HepG2 (cell line): ENCODE measurements around the gene IL17C. TPM values are rescaled to one million over a fixed set of nuclear protein-coding genes. Genes with fewer than 3 reads are reported as not detected.

Experiments
- ATAC-seq: fragments of 200-7000 bp; cut with Tn5 transposase; 3 replicates; pipeline ENCODE4 v1.9.1; 2020; ENCODE audit warnings: mild to moderate bottlenecking, moderate library complexity
- BruUV-seq: library from RNA; stranded (reverse); fragments of 400-500 nt; replicated peaks from 2 replicates; lab custom pipeline; 2021; lab: Mats Ljungman, UMichigan
- CTCF ChIA-PET: fragments of 300-600 bp; formaldehyde crosslinking; extraction: SDS; loops from one replicate; lab custom pipeline; 2021; ENCODE audit warnings: low total read pairs, inconsistent platforms, low intra/inter-chr PET ratio; lab: Yijun Ruan, JAX
- POLR2A ChIA-PET: fragments of 350-600 bp; sonication (Branson Sonifier 250); formaldehyde crosslinking; loops from one replicate; lab custom pipeline; 2020; ENCODE audit warnings: antibody characterized with exemption, inconsistent platforms; lab: Yijun Ruan, JAX
- DNase-seq: peaks from one replicate; pipeline ENCODE4 v3.0.0-alpha.2; 2015; ENCODE audit warnings: low spot score
- FAIRE-seq: peaks from 3 replicates; lab custom pipeline; 2011; peaks lifted over from hg19 to GRCh38; lab: Jason Lieb, UNC
- H2AFZ ChIP-seq: one replicate; pipeline ENCODE4 v1.6.1; 2011; ENCODE audit warnings: low read length, inconsistent platforms
- H3K27ac ChIP-seq: fragments of 300-600 bp; 3 replicates; pipeline ENCODE4 v1.8.0; 2011; ENCODE audit warnings: mixed run types, mild to moderate bottlenecking, mixed read lengths, low read length, inconsistent platforms; ENCODE audit not compliant: insufficient read depth; ENCODE audit errors: extremely low read length
- H3K27me3 ChIP-seq, 2 experiments: fragments of 200-600 bp in 1 of 2; 2 replicates in 1 of 2; 3 replicates in 1 of 2; pipeline versions ENCODE4 v1.6.0 to v1.8.0; 2011; ENCODE audit warnings: low read length in 2 of 2, mild to moderate bottlenecking in 2 of 2, moderate library complexity in 2 of 2, inconsistent platforms in 1 of 2; ENCODE audit not compliant: insufficient read depth in 2 of 2, control insufficient read depth in 1 of 2
- H3K36me3 ChIP-seq, 2 experiments: fragments of 200-600 bp in 1 of 2; replicated peaks in 1 of 2; 2 replicates in 1 of 2; 3 replicates in 1 of 2; pipeline versions ENCODE4 v1.5.1 to v1.8.0; 2011; ENCODE audit warnings: low read length in 2 of 2, inconsistent platforms in 1 of 2; ENCODE audit not compliant: insufficient read depth in 2 of 2, control insufficient read depth in 1 of 2
- H3K4me1 ChIP-seq: 2 replicates; pipeline ENCODE4 v1.5.1; 2012; ENCODE audit warnings: low read length, inconsistent platforms; ENCODE audit not compliant: insufficient read depth
- H3K4me2 ChIP-seq: 2 replicates; pipeline ENCODE4 v1.6.0; 2011; ENCODE audit warnings: low read depth, low read length, inconsistent platforms
- H3K4me3 ChIP-seq, 3 experiments: fragments of 200-600 bp in 1 of 3; sonication (generic), shearing (Covaris generic) in 1 of 3; replicated peaks in 1 of 3; 2 replicates each; pipeline ENCODE4 v1.5.1; 2011 to 2016; ENCODE audit warnings: low read length in 3 of 3, inconsistent platforms in 2 of 3, low read depth in 2 of 3, mild to moderate bottlenecking in 2 of 3, control low read depth in 1 of 3, mixed read lengths in 1 of 3; ENCODE audit not compliant: insufficient read depth in 1 of 3
- H3K79me2 ChIP-seq: one replicate; pipeline ENCODE4 v1.6.1; 2011; ENCODE audit warnings: low read length, inconsistent platforms; ENCODE audit not compliant: insufficient read depth
- H3K9ac ChIP-seq: 2 replicates; pipeline ENCODE4 v1.6.0; 2011; ENCODE audit warnings: mild to moderate bottlenecking, low read depth, low read length, inconsistent platforms; ENCODE audit not compliant: insufficient read depth
- H3K9me3 ChIP-seq: 2 replicates; pipeline ENCODE4 v1.5.1; 2012; ENCODE audit warnings: mild to moderate bottlenecking, low read length
- H4K20me1 ChIP-seq: 2 replicates; pipeline ENCODE4 v1.6.0; 2011; ENCODE audit warnings: inconsistent platforms, mild to moderate bottlenecking, low read length, moderate library complexity; ENCODE audit not compliant: insufficient read depth
- BORCS8-MEF2B ChIP-seq: sonication (generic); formaldehyde crosslinking; IDR thresholded peaks from 2 replicates; pipeline ENCODE4 v1.8.0; 2022; ENCODE audit warnings: mild to moderate bottlenecking, missing genetic modification reagents
- CCDC6 ChIP-seq: sonication (generic); formaldehyde crosslinking; IDR thresholded peaks from 2 replicates; pipeline ENCODE4 v1.8.1; 2022; ENCODE audit warnings: mild to moderate bottlenecking, missing genetic modification reagents, moderate library complexity
- DNMT1 ChIP-seq: sonication (generic); formaldehyde crosslinking; IDR thresholded peaks from 2 replicates; pipeline ENCODE4 v1.5.1; 2020; ENCODE audit warnings: mild to moderate bottlenecking, missing genetic modification reagents
- HNRNPLL ChIP-seq: fragments of 200-400 bp; formaldehyde crosslinking; IDR thresholded peaks from 2 replicates; pipeline ENCODE4 v1.6.1; 2017; ENCODE audit warnings: mild to moderate bottlenecking, low read depth, low read length; ENCODE audit not compliant: poor library complexity, severe bottlenecking
- MED8 ChIP-seq: sonication (generic); formaldehyde crosslinking; IDR thresholded peaks from 2 replicates; pipeline ENCODE4 v1.8.1; 2023; ENCODE audit warnings: mild to moderate bottlenecking, missing genetic modification reagents; ENCODE audit not compliant: insufficient replicate concordance
- NBN ChIP-seq: fragments of 450-650 bp; conservative IDR thresholded peaks from 2 replicates; pipeline ENCODE4 v1.6.1; 2017
- PHF8 ChIP-seq: sonication (generic); formaldehyde crosslinking; IDR thresholded peaks from 2 replicates; pipeline ENCODE4 v1.5.0; 2020; ENCODE audit warnings: missing genetic modification reagents
- PPARG ChIP-seq: conservative IDR thresholded peaks from 2 replicates; pipeline ENCODE4 v1.6.1; 2016; ENCODE audit warnings: missing biosample characterization, missing genetic modification reagents
- RCOR2 ChIP-seq: IDR thresholded peaks from 2 replicates; pipeline ENCODE4 v1.6.1; 2016; ENCODE audit warnings: missing biosample characterization, missing genetic modification reagents
- REXO4 ChIP-seq: sonication (generic); formaldehyde crosslinking; IDR thresholded peaks from 2 replicates; pipeline ENCODE4 v1.8.0; 2022; ENCODE audit warnings: missing genetic modification reagents, mild to moderate bottlenecking, borderline replicate concordance
- SAFB2 ChIP-seq: sonication (generic); formaldehyde crosslinking; IDR thresholded peaks from 2 replicates; pipeline ENCODE4 v1.5.1; 2020; ENCODE audit warnings: missing genetic modification reagents, low read depth, mild to moderate bottlenecking, borderline replicate concordance
- SSRP1 ChIP-seq: IDR thresholded peaks from 2 replicates; pipeline ENCODE4 v1.6.1; 2016; ENCODE audit warnings: control low read depth
- U2AF2 ChIP-seq: fragments of 200-400 bp; formaldehyde crosslinking; IDR thresholded peaks from 2 replicates; pipeline ENCODE4 v1.6.1; 2017; ENCODE audit warnings: low read depth, mild to moderate bottlenecking, low read length
- WIZ ChIP-seq: sonication (generic); formaldehyde crosslinking; IDR thresholded peaks from 2 replicates; pipeline ENCODE4 v1.5.1; 2020; ENCODE audit warnings: mild to moderate bottlenecking, missing genetic modification reagents
- ZNF12 ChIP-seq: sonication (generic); formaldehyde crosslinking; IDR thresholded peaks from 2 replicates; pipeline ENCODE4 v1.5.0; 2020; ENCODE audit warnings: missing genetic modification reagents
- ZNF879 ChIP-seq: sonication (generic); formaldehyde crosslinking; IDR thresholded peaks from 2 replicates; pipeline ENCODE4 v1.8.1; 2023; ENCODE audit warnings: missing genetic modification reagents
- WGBS: methylation state at CpG from one replicate; pipeline ENCODE4 v1.1.6; 2017; ENCODE audit warnings: low lambda C conversion rate; 5-methylcytosine and 5-hydroxymethylcytosine counted together
- in situ Hi-C: cut with HindIII; loops from 2 replicates; pipeline ENCODE4 v1.10.0; 2017; ENCODE audit warnings: low pct_unique_long_range_greater_than_20kb; ENCODE audit not compliant: extremely low pct_ligation_motif_present
- intact Hi-C: fragments of 100-400 bp; cut with micrococcal nuclease; formaldehyde crosslinking; loops from one replicate; pipeline ENCODE4 v1.10.0; 2022; ENCODE audit not compliant: unreplicated experiment
- polyA plus RNA-seq, 8 experiments: library from polyadenylated mRNA; depleted of rRNA in 3 of 8; stranded (reverse) in 7 of 8; unstranded in 1 of 8; fragments of >200 nt; fragmentation: Illumina TruSeq in 4 of 8; extraction: Trizol in 4 of 8; gene quantifications; 2 replicates each; pipeline versions ENCODE4 v1.2.1 to v1.2.3, GENCODE V29; 2011 to 2016; ENCODE audit warnings: low read depth in 4 of 8, missing spikeins in 1 of 8, mixed read lengths in 1 of 8; ENCODE audit not compliant: insufficient read depth in 1 of 8
- total RNA-seq, 5 experiments: library from RNA; depleted of rRNA; stranded (reverse); fragments of >200 nt; fragmentation: Illumina TruSeq; extraction: Trizol; gene quantifications; 2 replicates each; pipeline ENCODE4 v1.2.3, GENCODE V29; 2016; ENCODE audit warnings: low read depth in 1 of 5
- TF ChIP-seq, protein P1 (sequence below): IDR thresholded peaks from 2 replicates; pipeline ENCODE4 v1.6.1; 2012; ENCODE audit warnings: inconsistent platforms
- TF ChIP-seq, protein P2 (sequence below): sonication (generic); formaldehyde crosslinking; IDR thresholded peaks from 2 replicates; pipeline ENCODE4 v1.9.0; 2022; ENCODE audit warnings: low read depth, missing genetic modification reagents
- TF ChIP-seq, protein P3 (sequence below): sonication (generic); formaldehyde crosslinking; IDR thresholded peaks from 2 replicates; pipeline ENCODE4 v1.4.0; 2020; ENCODE audit warnings: mild to moderate bottlenecking, missing genetic modification reagents
- TF ChIP-seq, protein P4 (sequence below): sonication (generic); formaldehyde crosslinking; IDR thresholded peaks from 2 replicates; pipeline ENCODE4 v1.8.0; 2022; ENCODE audit warnings: mild to moderate bottlenecking, missing genetic modification reagents, moderate library complexity

Gene IL17C
- total and polyA plus RNA-seq, 2 of the 13 experiments (the other 11 are each of a cell fraction or from before 2014, with no cell fraction given), result not detected

DNA sequence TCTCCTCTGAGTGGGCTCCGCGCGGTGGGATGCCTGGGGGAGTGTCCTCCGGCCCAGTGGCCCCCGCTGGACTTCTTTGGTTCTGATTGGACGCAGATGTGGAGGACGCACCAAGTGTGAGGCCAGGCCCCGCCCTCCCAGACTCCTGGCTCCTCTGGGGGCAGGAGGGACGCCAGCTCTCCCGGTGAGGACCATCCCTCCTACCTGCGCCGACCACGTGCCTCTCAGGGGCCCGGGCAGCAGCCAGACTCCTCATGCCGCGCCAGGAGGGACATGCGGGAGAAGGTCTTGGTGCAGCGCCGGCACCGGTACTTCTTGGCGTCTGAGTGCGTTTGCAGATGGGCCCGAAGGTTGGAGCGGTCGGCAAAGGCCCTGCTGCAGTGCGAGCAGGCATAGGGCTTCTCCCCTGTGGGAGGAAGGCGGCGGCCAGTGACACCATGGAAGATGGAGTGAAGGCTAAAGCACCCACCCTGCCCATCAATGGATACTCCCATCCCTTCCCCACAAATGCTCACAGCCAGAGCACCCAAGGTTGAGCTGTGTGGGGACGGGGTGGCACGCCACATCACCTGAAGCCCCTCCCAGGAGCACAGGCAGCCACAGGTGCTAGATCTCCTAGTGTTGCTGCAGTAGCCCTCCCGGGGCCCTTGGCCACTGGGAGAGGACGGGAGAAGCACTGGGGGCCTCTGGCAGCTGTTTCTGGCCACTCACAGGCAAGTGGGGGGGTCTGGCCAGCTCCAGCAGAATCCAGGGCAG, 40.0 kb downstream of the IL17C start:
- ChIA-PET CTCF (no interaction called here), POLR2A (no interaction called here)
- no peak overlapping the region for H3K4me3 ChIP-seq
- H3K36me3 ChIP-seq, result no peaks in the 10 kb centered on the region; a peak in 1 of 5 replicates
- no peaks in the 10 kb centered on the region for H3K9me3 ChIP-seq
- in situ Hi-C loops (no loop called here), intact Hi-C loops (no loop called here)
- 63% methylated on average over 15 of the region's 32 CpGs for WGBS
- H3K4me2 ChIP-seq, result no peak overlapping the region
- no peaks in the 10 kb centered on the region for H3K79me2 ChIP-seq
- no peak overlapping the region for H2AFZ ChIP-seq
- H3K9ac ChIP-seq, result no peak overlapping the region
- no peak for DNase-seq
- peaks cover 5% of the 10 kb centered on the region; the same call in 1 of the 2 replicates for H4K20me1 ChIP-seq
- H3K4me1 ChIP-seq, result peaks cover 36% of the 10 kb centered on the region
- H3K27me3 ChIP-seq, result peaks cover 7 to 23% of the 10 kb centered on the region in 2 experiments; a peak in 4 of 5 replicates
- H3K27ac ChIP-seq, result no peak overlapping the region
- ATAC-seq, result no peak
- no peak for FAIRE-seq
- BruUV-seq, result no TSS peak
- TF ChIP-seq ZNF879 (CRISPR knock-in tag) (no peak), DNMT1 (no peak), WIZ (CRISPR knock-in tag) (0 out of 2 replicates have a peak, but pooled peaks have one; percentile 42), ZNF12 (CRISPR knock-in tag) (no peak), HNRNPLL (peak; percentile 18), REXO4 (CRISPR knock-in tag) (no peak), SAFB2 (CRISPR knock-in tag) (0 out of 2 replicates have a peak, but pooled peaks have one; percentile 11), U2AF2 (no peak), CCDC6 (CRISPR knock-in tag) (no peak), RCOR2 (CRISPR knock-in tag) (no peak), SSRP1 (CRISPR knock-in tag) (no peak), PHF8 (CRISPR knock-in tag) (0 out of 2 replicates have a peak, but pooled peaks have one; percentile 0), BORCS8-MEF2B (CRISPR knock-in tag) (peak; percentile 26; the same call in 1 of the 2 replicates), PPARG (CRISPR knock-in tag) (no peak), MED8 (CRISPR knock-in tag) (peak; percentile 40), NBN (no peak)
- TF ChIP-seq, protein P1, sequence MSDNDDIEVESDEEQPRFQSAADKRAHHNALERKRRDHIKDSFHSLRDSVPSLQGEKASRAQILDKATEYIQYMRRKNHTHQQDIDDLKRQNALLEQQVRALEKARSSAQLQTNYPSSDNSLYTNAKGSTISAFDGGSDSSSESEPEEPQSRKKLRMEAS, result 0 out of 2 replicates have a peak, but pooled peaks have one; percentile 15
- TF ChIP-seq, protein P2, sequence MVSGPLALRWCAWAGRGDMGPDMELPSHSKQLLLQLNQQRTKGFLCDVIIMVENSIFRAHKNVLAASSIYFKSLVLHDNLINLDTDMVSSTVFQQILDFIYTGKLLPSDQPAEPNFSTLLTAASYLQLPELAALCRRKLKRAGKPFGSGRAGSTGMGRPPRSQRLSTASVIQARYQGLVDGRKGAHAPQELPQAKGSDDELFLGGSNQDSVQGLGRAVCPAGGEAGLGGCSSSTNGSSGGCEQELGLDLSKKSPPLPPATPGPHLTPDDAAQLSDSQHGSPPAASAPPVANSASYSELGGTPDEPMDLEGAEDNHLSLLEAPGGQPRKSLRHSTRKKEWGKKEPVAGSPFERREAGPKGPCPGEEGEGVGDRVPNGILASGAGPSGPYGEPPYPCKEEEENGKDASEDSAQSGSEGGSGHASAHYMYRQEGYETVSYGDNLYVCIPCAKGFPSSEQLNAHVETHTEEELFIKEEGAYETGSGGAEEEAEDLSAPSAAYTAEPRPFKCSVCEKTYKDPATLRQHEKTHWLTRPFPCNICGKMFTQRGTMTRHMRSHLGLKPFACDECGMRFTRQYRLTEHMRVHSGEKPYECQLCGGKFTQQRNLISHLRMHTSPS (CRISPR knock-in tag), result no peak
- TF ChIP-seq, protein P3, sequence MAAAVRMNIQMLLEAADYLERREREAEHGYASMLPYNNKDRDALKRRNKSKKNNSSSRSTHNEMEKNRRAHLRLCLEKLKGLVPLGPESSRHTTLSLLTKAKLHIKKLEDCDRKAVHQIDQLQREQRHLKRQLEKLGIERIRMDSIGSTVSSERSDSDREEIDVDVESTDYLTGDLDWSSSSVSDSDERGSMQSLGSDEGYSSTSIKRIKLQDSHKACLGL (CRISPR knock-in tag), result 0 out of 2 replicates have a peak, but pooled peaks have one; percentile 28
- TF ChIP-seq, protein P4, sequence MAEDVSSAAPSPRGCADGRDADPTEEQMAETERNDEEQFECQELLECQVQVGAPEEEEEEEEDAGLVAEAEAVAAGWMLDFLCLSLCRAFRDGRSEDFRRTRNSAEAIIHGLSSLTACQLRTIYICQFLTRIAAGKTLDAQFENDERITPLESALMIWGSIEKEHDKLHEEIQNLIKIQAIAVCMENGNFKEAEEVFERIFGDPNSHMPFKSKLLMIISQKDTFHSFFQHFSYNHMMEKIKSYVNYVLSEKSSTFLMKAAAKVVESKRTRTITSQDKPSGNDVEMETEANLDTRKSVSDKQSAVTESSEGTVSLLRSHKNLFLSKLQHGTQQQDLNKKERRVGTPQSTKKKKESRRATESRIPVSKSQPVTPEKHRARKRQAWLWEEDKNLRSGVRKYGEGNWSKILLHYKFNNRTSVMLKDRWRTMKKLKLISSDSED (CRISPR knock-in tag), result no peak
